ENCODE data around the gene LAPTM5. TPM values are rescaled to one million over a fixed set of nuclear protein-coding genes. Genes with fewer than 3 reads are reported as not detected.

Gene LAPTM5
- total RNA-seq, 4 donors from 2014 or later, result 21.1 to 67.8 (median 43.1) TPM

DNA sequence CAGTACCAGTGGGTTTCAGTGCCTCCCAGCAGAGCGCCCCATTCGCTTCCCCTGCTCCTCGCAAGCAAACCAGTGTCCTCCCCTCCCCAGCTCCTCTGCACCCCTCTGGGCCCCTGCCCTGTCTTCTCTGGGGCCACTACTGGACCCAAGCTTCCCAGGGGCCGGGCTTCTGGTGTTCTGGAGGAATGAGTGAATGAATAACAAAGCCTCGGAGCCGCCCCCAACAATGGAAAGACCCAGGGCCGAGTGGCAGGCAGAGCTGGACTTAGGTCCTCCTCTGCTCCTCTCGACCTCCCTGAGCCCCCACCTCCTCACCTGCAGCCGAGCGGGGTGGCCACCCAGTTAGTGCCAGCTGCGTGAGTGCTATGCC, 71.8 kb downstream of the LAPTM5 start:
- Histone ChIP-seq H3K27ac (no peak overlapping the region), H3K27me3 (peaks cover 5 to 70% of the 10 kb centered on the region in 2 donors), H3K4me1 (peaks cover 0 to 10% (median 0%) of the 10 kb centered on the region in 4 donors), H3K9me3 (no peaks in the 10 kb centered on the region), H3K4me3 (no peak overlapping the region), H3K36me3 (no peaks in the 10 kb centered on the region)
- DNase-seq (ENCODE audit: low spot score in 2 of 2), result no peak
- TF ChIP-seq, protein P1, sequence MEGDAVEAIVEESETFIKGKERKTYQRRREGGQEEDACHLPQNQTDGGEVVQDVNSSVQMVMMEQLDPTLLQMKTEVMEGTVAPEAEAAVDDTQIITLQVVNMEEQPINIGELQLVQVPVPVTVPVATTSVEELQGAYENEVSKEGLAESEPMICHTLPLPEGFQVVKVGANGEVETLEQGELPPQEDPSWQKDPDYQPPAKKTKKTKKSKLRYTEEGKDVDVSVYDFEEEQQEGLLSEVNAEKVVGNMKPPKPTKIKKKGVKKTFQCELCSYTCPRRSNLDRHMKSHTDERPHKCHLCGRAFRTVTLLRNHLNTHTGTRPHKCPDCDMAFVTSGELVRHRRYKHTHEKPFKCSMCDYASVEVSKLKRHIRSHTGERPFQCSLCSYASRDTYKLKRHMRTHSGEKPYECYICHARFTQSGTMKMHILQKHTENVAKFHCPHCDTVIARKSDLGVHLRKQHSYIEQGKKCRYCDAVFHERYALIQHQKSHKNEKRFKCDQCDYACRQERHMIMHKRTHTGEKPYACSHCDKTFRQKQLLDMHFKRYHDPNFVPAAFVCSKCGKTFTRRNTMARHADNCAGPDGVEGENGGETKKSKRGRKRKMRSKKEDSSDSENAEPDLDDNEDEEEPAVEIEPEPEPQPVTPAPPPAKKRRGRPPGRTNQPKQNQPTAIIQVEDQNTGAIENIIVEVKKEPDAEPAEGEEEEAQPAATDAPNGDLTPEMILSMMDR (IDR thresholded peaks at IDR 0.05), result no peak
- TF ChIP-seq EP300 (IDR thresholded peaks at IDR 0.05) (no peak), POLR2A (IDR thresholded peaks at IDR 0.05) (no peak)
- 33 to 37% methylated on average over 10 to 11 of the region's 11 CpGs for WGBS, 2 donors

DNA sequence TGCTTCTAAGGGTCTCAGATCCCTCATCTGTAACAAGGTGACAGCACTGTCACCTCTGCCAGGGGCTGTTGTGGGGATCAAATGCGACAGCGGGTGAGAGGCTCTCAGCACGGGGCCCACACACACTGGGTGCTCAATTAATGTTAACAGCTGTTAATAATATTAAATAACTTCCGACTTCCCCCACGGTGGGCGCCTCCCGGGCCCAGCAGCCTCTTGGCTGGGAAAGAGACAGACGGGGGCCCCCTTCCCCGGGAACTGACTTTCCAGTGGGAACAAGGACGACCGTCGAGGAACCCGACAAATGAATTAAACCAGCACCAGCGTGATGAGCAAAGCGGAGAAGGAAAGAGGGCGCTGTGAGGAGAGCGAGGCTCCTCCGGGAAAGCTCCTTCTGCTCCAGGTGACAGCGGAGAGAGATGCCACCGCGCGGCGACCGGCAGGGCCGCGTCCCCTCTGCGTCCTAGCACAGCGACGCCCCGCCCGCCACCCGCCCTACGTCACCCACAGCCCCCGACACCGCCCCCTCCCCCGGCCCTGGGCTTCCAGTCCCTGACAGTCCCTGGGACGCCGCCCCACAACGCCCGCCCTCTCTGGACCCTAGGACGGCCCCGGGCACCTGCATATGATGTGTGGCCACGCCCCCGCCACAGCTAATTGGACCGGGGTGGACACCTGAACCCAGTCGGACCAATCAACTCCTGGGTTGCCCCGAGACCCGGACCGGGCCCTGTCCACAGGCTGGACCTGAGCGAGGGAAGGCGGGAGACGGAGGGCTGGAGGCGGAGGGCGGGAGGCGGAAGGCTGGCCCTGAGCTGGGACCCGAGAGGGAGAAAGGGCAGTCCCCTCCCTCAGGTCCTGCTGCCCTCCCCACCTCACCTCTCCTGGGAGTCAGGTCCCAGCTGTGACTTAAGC, 72.4 kb downstream of the LAPTM5 start:
- TF ChIP-seq, protein P1 (IDR thresholded peaks at IDR 0.05), result no peak
- TF ChIP-seq POLR2A (IDR thresholded peaks at IDR 0.05), result no peak
- no peak for TF ChIP-seq EP300 (IDR thresholded peaks at IDR 0.05)
- peaks cover 5 to 72% of the 10 kb centered on the region in 2 donors for H3K27me3 ChIP-seq
- no peak overlapping the region for H3K4me3 ChIP-seq

DNA sequence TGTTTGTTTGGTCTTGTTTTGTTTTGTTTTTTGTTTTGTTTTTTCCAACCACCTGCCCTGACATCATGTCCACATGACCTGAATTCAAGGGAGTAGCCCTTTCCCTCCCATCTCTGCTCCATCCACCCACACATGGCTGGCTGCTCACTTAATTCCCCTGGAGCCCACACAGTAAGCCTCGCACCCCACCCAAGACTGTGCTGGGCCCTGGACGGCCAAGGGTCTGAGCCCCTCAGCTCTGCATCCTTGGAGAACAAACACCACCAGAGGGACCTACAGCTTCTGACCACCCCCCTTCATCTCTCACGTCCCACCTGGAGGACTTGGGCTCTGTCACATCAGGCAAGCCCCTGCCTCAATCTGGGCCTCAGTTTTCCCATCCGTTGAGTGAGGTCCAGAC, 73.3 kb downstream of the LAPTM5 start:
- WGBS, 2 donors, result 75 to 77% methylated on average over 4 of the region's 4 CpGs

More for the DNA sequence above, 72.4 kb downstream of the LAPTM5 start:
- WGBS, 2 donors, result 11% methylated on average over 26 to 29 of the region's 56 CpGs
- Histone ChIP-seq H3K4me1 (peaks cover 0 to 10% (median 0%) of the 10 kb centered on the region in 4 donors), H3K27ac (no peak overlapping the region), H3K36me3 (no peaks in the 10 kb centered on the region), H3K9me3 (peaks cover 0 to 4% (median 0%) of the 10 kb centered on the region in 4 donors)
- DNase-seq (ENCODE audit: low spot score in 2 of 2), result no peak

DNA sequence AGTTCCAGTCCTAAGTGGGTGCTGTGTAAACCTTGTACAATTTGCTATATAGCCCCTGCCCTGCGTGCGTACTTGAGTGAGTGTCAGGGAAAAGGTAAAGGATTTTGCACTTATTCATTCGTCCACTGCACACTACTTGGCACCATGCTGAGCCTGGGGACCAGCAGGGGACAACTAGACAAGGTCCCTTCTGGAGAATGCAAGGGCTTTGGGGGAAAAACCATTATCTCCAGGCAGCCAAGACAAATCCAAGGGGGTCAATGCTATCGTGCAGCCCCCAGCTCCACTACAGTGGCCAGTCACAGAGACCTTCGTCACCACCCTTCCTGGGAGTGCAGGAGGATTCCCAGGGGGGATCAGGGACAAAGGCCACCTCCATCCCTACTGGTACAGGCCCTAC, 73.9 kb downstream of the LAPTM5 start:
- H3K36me3 ChIP-seq, result no peaks in the 10 kb centered on the region
- H3K9me3 ChIP-seq, result peaks cover 0 to 8% (median 0%) of the 10 kb centered on the region in 4 donors
- H3K4me1 ChIP-seq, result peaks cover 0 to 10% (median 0%) of the 10 kb centered on the region in 4 donors
- no peak for TF ChIP-seq POLR2A (IDR thresholded peaks at IDR 0.05)
- TF ChIP-seq, protein P1 (IDR thresholded peaks at IDR 0.05), result no peak
- DNase-seq (ENCODE audit: low spot score in 2 of 2), result no peak
- no peak overlapping the region for H3K27ac ChIP-seq
- 77 to 81% methylated on average over 5 of the region's 5 CpGs for WGBS, 2 donors
- H3K4me3 ChIP-seq, result no peak overlapping the region
- peaks cover 5 to 63% of the 10 kb centered on the region in 2 donors for H3K27me3 ChIP-seq

More for the DNA sequence above, 73.3 kb downstream of the LAPTM5 start:
- H3K9me3 ChIP-seq, result peaks cover 0 to 8% (median 0%) of the 10 kb centered on the region in 4 donors
- peaks cover 0 to 10% (median 0%) of the 10 kb centered on the region in 4 donors for H3K4me1 ChIP-seq
- H3K27me3 ChIP-seq, result peaks cover 5 to 68% of the 10 kb centered on the region in 2 donors
- no peak overlapping the region for H3K4me3 ChIP-seq
- no peaks in the 10 kb centered on the region for H3K36me3 ChIP-seq
- H3K27ac ChIP-seq, result no peak overlapping the region
- TF ChIP-seq POLR2A (IDR thresholded peaks at IDR 0.05), result no peak
- no peak for DNase-seq (ENCODE audit: low spot score in 2 of 2)

Small RNA genes lying within 50 kb of the gene (small RNA-seq; reads per million reads assigned to genes)
- not detected for gene MIR4420

Other genes with a start within 250 kb of the LAPTM5 start
- not detected for gene MATN1, start 34.2 kb downstream of the LAPTM5 start, total RNA-seq
- gene SDC3, start 151.0 kb upstream of the LAPTM5 start, total RNA-seq, result 10 to 100 TPM; 47.1 to 78.9 (median 64.2) TPM